Liver (tissue), 9 donors: ENCODE results near the gene ZCCHC12. TPM values are rescaled to one million over a fixed set of nuclear protein-coding genes. Genes with fewer than 3 reads are reported as not detected.

ENCODE experiments used
- DNase-seq: peaks from one replicate; pipeline ENCODE4 v3.0.0-alpha.2; 2017; ENCODE audit warnings: low spot score
- H3K27ac ChIP-seq, 2 donors: one replicate each; pipeline ENCODE4 v1.7.0; 2013; ENCODE audit warnings: inconsistent platforms in 2 of 2, low read length in 2 of 2, control low read depth in 1 of 2, low read depth in 1 of 2, mild to moderate bottlenecking in 1 of 2
- H3K27me3 ChIP-seq, 4 donors: one replicate each; pipeline versions ENCODE4 v1.6.1 to v1.7.0; 2013; ENCODE audit warnings: low read length in 3 of 4, inconsistent platforms in 1 of 4, mild to moderate bottlenecking in 1 of 4, moderate library complexity in 1 of 4; ENCODE audit not compliant: control insufficient read depth in 4 of 4, insufficient read depth in 4 of 4
- H3K36me3 ChIP-seq, 4 donors: one replicate each; pipeline versions ENCODE4 v1.6.1 to v1.7.0; 2013; ENCODE audit warnings: low read length in 3 of 4, mild to moderate bottlenecking in 3 of 4, low read depth in 1 of 4, moderate library complexity in 1 of 4; ENCODE audit not compliant: control insufficient read depth in 4 of 4, insufficient read depth in 3 of 4
- H3K4me1 ChIP-seq, 4 donors: one replicate each; pipeline versions ENCODE4 v1.6.1 to v1.7.0; 2013; ENCODE audit warnings: low read length in 3 of 4, mild to moderate bottlenecking in 3 of 4, moderate library complexity in 1 of 4; ENCODE audit not compliant: control insufficient read depth in 4 of 4, insufficient read depth in 4 of 4
- H3K4me3 ChIP-seq, 3 donors: one replicate each; pipeline versions ENCODE4 v1.6.1 to v1.7.0; 2013; ENCODE audit warnings: low read length in 3 of 3, control low read depth in 1 of 3, low read depth in 1 of 3, mild to moderate bottlenecking in 1 of 3
- H3K9ac ChIP-seq, 2 donors: one replicate each; pipeline ENCODE4 v1.7.0; 2013; ENCODE audit warnings: low read length in 2 of 2, mild to moderate bottlenecking in 2 of 2, moderate library complexity in 2 of 2, control low read depth in 1 of 2, low read depth in 1 of 2
- H3K9me3 ChIP-seq, 4 donors: one replicate each; pipeline versions ENCODE4 v1.6.1 to v1.7.0; 2013; ENCODE audit warnings: low read length in 3 of 4; ENCODE audit not compliant: control insufficient read depth in 4 of 4
- ATF3 ChIP-seq: IDR thresholded peaks from 2 replicates; pipeline ENCODE4 v1.6.1; 2016; ENCODE audit warnings: antibody characterized with exemption
- CTCF ChIP-seq: fragments of 150-350 bp; IDR thresholded peaks from 2 replicates; pipeline ENCODE4 v1.5.1; 2017; ENCODE audit warnings: improper control_type of control experiment, low read depth, low read length; ENCODE audit not compliant: missing input control
- EGR1 ChIP-seq, 2 donors: IDR thresholded peaks; 2 replicates each; pipeline ENCODE4 v1.6.1; 2016 to 2018; ENCODE audit warnings: antibody characterized with exemption in 2 of 2, low read depth in 2 of 2
- FOXA1 ChIP-seq: IDR thresholded peaks from 2 replicates; pipeline ENCODE4 v1.6.1; 2016; ENCODE audit warnings: antibody characterized with exemption
- FOXA2 ChIP-seq: IDR thresholded peaks from 2 replicates; pipeline ENCODE4 v1.6.1; 2016; ENCODE audit warnings: antibody characterized with exemption
- GABPA ChIP-seq, 2 donors: IDR thresholded peaks in 1 of 2; conservative IDR thresholded peaks in 1 of 2; 2 replicates each; pipeline ENCODE4 v1.6.1; 2016; ENCODE audit warnings: antibody characterized with exemption in 2 of 2, mild to moderate bottlenecking in 1 of 2, moderate library complexity in 1 of 2
- HNF4A ChIP-seq, 2 donors: conservative IDR thresholded peaks; 2 replicates each; pipeline ENCODE4 v1.6.1; 2016; ENCODE audit warnings: antibody characterized with exemption in 2 of 2, mild to moderate bottlenecking in 2 of 2
- HNF4G ChIP-seq: IDR thresholded peaks from 2 replicates; pipeline ENCODE4 v1.6.1; 2016; ENCODE audit warnings: antibody characterized with exemption
- JUND ChIP-seq, 2 donors: IDR thresholded peaks; 2 replicates each; pipeline ENCODE4 v1.6.1; 2016; ENCODE audit warnings: antibody characterized with exemption in 2 of 2
- MAX ChIP-seq: IDR thresholded peaks from 2 replicates; pipeline ENCODE4 v1.6.1; 2016; ENCODE audit warnings: antibody characterized with exemption
- NR2F2 ChIP-seq: IDR thresholded peaks from 2 replicates; pipeline ENCODE4 v1.6.1; 2016; ENCODE audit warnings: antibody characterized with exemption
- RAD21 ChIP-seq, 2 donors: IDR thresholded peaks; 2 replicates each; pipeline ENCODE4 v1.6.1; 2016; ENCODE audit warnings: antibody characterized with exemption in 2 of 2, mild to moderate bottlenecking in 2 of 2
- REST ChIP-seq: IDR thresholded peaks from 2 replicates; pipeline ENCODE4 v1.6.1; 2016; ENCODE audit warnings: antibody characterized with exemption, mild to moderate bottlenecking
- RXRA ChIP-seq, 2 donors: IDR thresholded peaks; 2 replicates each; pipeline ENCODE4 v1.6.1; 2017 to 2018; ENCODE audit warnings: antibody characterized with exemption in 2 of 2, mild to moderate bottlenecking in 1 of 2
- SP1 ChIP-seq: IDR thresholded peaks from 2 replicates; pipeline ENCODE4 v1.6.1; 2018; ENCODE audit warnings: antibody characterized with exemption, mild to moderate bottlenecking
- TAF1 ChIP-seq: conservative IDR thresholded peaks from 2 replicates; pipeline ENCODE4 v1.6.1; 2016; ENCODE audit warnings: antibody characterized with exemption, mild to moderate bottlenecking
- YY1 ChIP-seq: IDR thresholded peaks from 2 replicates; pipeline ENCODE4 v1.6.1; 2016; ENCODE audit warnings: antibody characterized with exemption, mild to moderate bottlenecking
- ZBTB33 ChIP-seq: IDR thresholded peaks from 2 replicates; pipeline ENCODE4 v1.6.1; 2016; ENCODE audit warnings: antibody characterized with exemption
- WGBS: extraction: QIAGEN DNeasy Blood & Tissue Kit; methylation state at CpG from one replicate; pipeline ENCODE4 v1.1.7; 2013; 5-methylcytosine and 5-hydroxymethylcytosine counted together
- polyA plus RNA-seq, 2 donors: library from polyadenylated mRNA; stranded (reverse) in 1 of 2; unstranded in 1 of 2; fragments of 200-250 nt in 1 of 2; fragments of >200 nt in 1 of 2; fragmentation: Nextera tagmentation in 1 of 2; extraction: Ambion mirVana in 1 of 2; gene quantifications; one replicate each; pipeline versions ENCODE4 v1.2.1 to v1.2.3, GENCODE V29; 2013 to 2015
- total RNA-seq, 2 donors: library from RNA; depleted of rRNA; stranded (reverse); fragments of >200 nt; gene quantifications; one replicate each; pipeline ENCODE4 v1.2.3, GENCODE V29; 2014
- donor health status: healthy.
- donor health status: healthy.
- donor health status: healthy.
- donor health status: healthy.
- donor health status: healthy.

The ZCCHC12 gene
- total and polyA plus RNA-seq, 4 donors: not detected

GRCh38 chrX:118825227-118825626, 1.6 kb downstream of the ZCCHC12 start:
- peaks cover 0 to 8% (median 7%) of the 10 kb centered on the region in 4 donors for H3K4me1 ChIP-seq
- H3K27me3 ChIP-seq: peaks cover 0 to 9% (median under 1%) of the 10 kb centered on the region in 4 donors
- no peak overlapping the region for H3K27ac ChIP-seq
- H3K36me3 ChIP-seq: no peaks in the 10 kb centered on the region
- 21% methylated on average over 16 of the region's 16 CpGs for WGBS
- DNase-seq: no peak
- no peak overlapping the region for H3K4me3 ChIP-seq
- no peaks in the 10 kb centered on the region for H3K9me3 ChIP-seq
- no peak overlapping the region for H3K9ac ChIP-seq
- TF ChIP-seq RXRA (IDR thresholded peaks at IDR 0.05) (no peak), YY1 (no peak), TAF1 (no peak), RAD21 (IDR thresholded peaks at IDR 0.05) (no peak), FOXA1 (no peak), CTCF (no peak), HNF4G (no peak), EGR1 (IDR thresholded peaks at IDR 0.05; ENCODE audit: low read depth in 2 of 2) (no peak)

- no peak overlapping the region for H3K9ac ChIP-seq
- no peak for TF ChIP-seq ATF3
- TF ChIP-seq FOXA1: no peak
- no peak for TF ChIP-seq NR2F2
- TF ChIP-seq YY1: peak; percentile 60
- peak; percentile 63 to 71 for TF ChIP-seq RAD21 (IDR thresholded peaks at IDR 0.05)
- TF ChIP-seq HNF4G: peak; percentile 60
- TF ChIP-seq SP1: peak; percentile 62
- no peak for TF ChIP-seq MAX
- TF ChIP-seq HNF4A (conservative IDR thresholded peaks at IDR 0.05): peak; percentile 50 to 76
- peak in 1 of 2 donors; percentile 41 for TF ChIP-seq RXRA (IDR thresholded peaks at IDR 0.05)
- no peak for TF ChIP-seq GABPA (IDR thresholded peaks at IDR 0.05 in 1 of 2, conservative IDR thresholded peaks at IDR 0.05 in 1 of 2)
- no peak for TF ChIP-seq TAF1
- TF ChIP-seq FOXA2: no peak
- no peak for TF ChIP-seq JUND (IDR thresholded peaks at IDR 0.05)
- TF ChIP-seq EGR1 (IDR thresholded peaks at IDR 0.05; ENCODE audit: low read depth in 2 of 2): no peak
- no peak for TF ChIP-seq REST
- TF ChIP-seq ZBTB33: no peak
- peak; percentile 60 for TF ChIP-seq CTCF
- 2% methylated on average over 50 of the region's 50 CpGs for WGBS
- H3K4me3 ChIP-seq: peak overlapping the region; percentile 46 to 79 (median 58)
- H3K9me3 ChIP-seq: no peaks in the 10 kb centered on the region
- peak; percentile 78 for DNase-seq
- no peaks in the 10 kb centered on the region for H3K36me3 ChIP-seq
- peak overlapping the region; percentile 57 to 79 for H3K27ac ChIP-seq
- H3K27me3 ChIP-seq: no peaks in the 10 kb centered on the region
- no peaks in the 10 kb centered on the region for H3K4me1 ChIP-seq
These were observed 15.8 kb downstream of the ZCCHC12 start for GRCh38 chrX:118839334-118839958.
